ENCODE data around the gene GNLY. TPM values are rescaled to one million over a fixed set of nuclear protein-coding genes. Genes with fewer than 3 reads are reported as not detected.

The GNLY gene
- total and polyA plus RNA-seq, 2 of the 4 experiments (the other 2 are of a cell fraction): not detected

GRCh38 chr2:85663594-85664565, 30.3 kb upstream of the GNLY start:
- no peak overlapping the region for H3K23ac ChIP-seq (ENCODE audit: low read depth, low read length)
- peaks cover 6% of the 10 kb centered on the region for H3K4me1 ChIP-seq (ENCODE audit: control insufficient read depth, insufficient read depth, low read length)
- in situ Hi-C loops (cut with MboI; ENCODE audit: low sequenced_read_pairs) (no loop called here), dilution Hi-C loops (cut with HindIII; ENCODE audit: low sequenced_read_pairs, unreplicated experiment) (no loop called here), intact Hi-C loops (cut with micrococcal nuclease) (no loop called here)
- no peak overlapping the region for H3K18ac ChIP-seq (ENCODE audit: low read depth, low read length)
- H2BK120ac ChIP-seq (ENCODE audit: low read depth, low read length): no peak overlapping the region
- no peaks in the 10 kb centered on the region for H3K79me1 ChIP-seq (ENCODE audit: low read depth in 1 of 2, low read length in 2 of 2)
- H4K91ac ChIP-seq (ENCODE audit: insufficient read depth, low read depth, low read length): no peak overlapping the region
- no peak overlapping the region for H3K4ac ChIP-seq (ENCODE audit: low read depth, low read length)
- H3K9me1 ChIP-seq (ENCODE audit: insufficient read depth, low read length): peaks cover 15% of the 10 kb centered on the region; the same call in 1 of the 2 replicates
- no peak overlapping the region for H3K4me3 ChIP-seq (ENCODE audit: insufficient read depth, low read depth, low read length)
- H3K27ac ChIP-seq (ENCODE audit: insufficient read depth, low read length): no peak overlapping the region
- H2BK20ac ChIP-seq (ENCODE audit: low read depth, low read length): 0 out of 2 replicates have a peak overlapping the region, but pooled peaks have one; percentile 19
- H3K27me3 ChIP-seq (ENCODE audit: control insufficient read depth, insufficient read depth, low read length): no peaks in the 10 kb centered on the region
- no peak overlapping the region for H3K14ac ChIP-seq (replicated peaks; ENCODE audit: low read depth, low read length)
- H3K9me3 ChIP-seq (ENCODE audit: control insufficient read depth, insufficient read depth, low read length): no peaks in the 10 kb centered on the region
- H2BK15ac ChIP-seq (ENCODE audit: low read depth, low read length): 0 out of 3 replicates have a peak overlapping the region, but pooled peaks have one; percentile 8
- H3K36me3 ChIP-seq (ENCODE audit: control insufficient read depth, insufficient read depth, low read length): no peaks in the 10 kb centered on the region
- H4K20me1 ChIP-seq (ENCODE audit: insufficient read depth, low read length): no peaks in the 10 kb centered on the region
- BruUV-seq (replicated peaks): no TSS peak
- CTCF ChIA-PET: no interaction called here
- 98% methylated on average over 8 of the region's 23 CpGs; no CpG with 5 or more reads in 1 of the 2 experiments for WGBS, 2 experiments (ENCODE audit: extremely low coverage in 2 of 2, insufficient read length in 1 of 2)
- DNase-seq (no peak), ATAC-seq (ENCODE audit: low read depth) (no peak)
- no peak overlapping the region for H2AFZ ChIP-seq (replicated peaks; ENCODE audit: low read length, poor library complexity)
- H3K56ac ChIP-seq (ENCODE audit: extremely low read depth, insufficient read depth, low read length): no peak overlapping the region
- POLR2A ChIA-PET (ENCODE audit: unreplicated experiment): no interaction called here
- no peak overlapping the region for H3K9ac ChIP-seq (ENCODE audit: low read depth, low read length)
- H2AK9ac ChIP-seq (replicated peaks; ENCODE audit: low read depth, low read length, poor library complexity): no peak overlapping the region
- H3K4me2 ChIP-seq (ENCODE audit: low read depth, low read length): no peak overlapping the region
- H2BK5ac ChIP-seq (ENCODE audit: low read depth, low read length, poor library complexity, severe bottlenecking): no peak overlapping the region
- no peak overlapping the region for H4K8ac ChIP-seq (ENCODE audit: low read depth in 2 of 2, low read length in 2 of 2)
- H4K5ac ChIP-seq (ENCODE audit: low read depth, low read length): no peak overlapping the region
- no peak overlapping the region for H2AK5ac ChIP-seq (ENCODE audit: low read depth, low read length)
- TF ChIP-seq USF2 (IDR thresholded peaks at IDR 0.05; ENCODE audit: low read depth, low read length) (no peak), MAZ (IDR thresholded peaks at IDR 0.05; ENCODE audit: borderline replicate concordance, low read depth, low read length) (no peak)

Data from IMR-90 (cell line).